A549 treated with Hydrocortisone at 1 μM for 4 hours (cell line): Measurements from ENCODE around the gene ZNF598. TPM values are rescaled to one million over a fixed set of nuclear protein-coding genes. Genes with fewer than 3 reads are reported as not detected.

Experiments
- total RNA-seq: library from RNA; stranded (reverse); fragments of 200-300 nt; extraction: Qiagen RNA extraction; gene quantifications from 5 replicates; pipeline ENCODE4 v1.2.3, GENCODE V29; 2022

Gene ZNF598
- total RNA-seq, result 53.2 to 59.8 TPM (median 55.6 TPM) in 5 replicates

GRCh38 chr16:2009791-2010510 lies at the start of gene ZNF598:
Gene ZNF598 (minus strand): TSS chr16:2009821.

GRCh38 chr16:2047330-2048115 lies 37.9 kb upstream of the ZNF598 start, which contains the start of the genes NTHL1 and TSC2:
Gene NTHL1 (minus strand): TSS chr16:2047834. CDS start chr16:2047823, 11 bp downstream.
Gene TSC2 (plus strand): TSS chr16:2047985. CDS start chr16:2048616, 631 bp downstream.

GRCh38 chr16:2026461-2027023 lies 16.9 kb upstream of the ZNF598 start, which contains the start of gene NHERF2:
Gene NHERF2 (plus strand): TSS chr16:2026902. CDS start chr16:2027006, 104 bp downstream.

GRCh38 chr16:2019518-2019920 lies 9.9 kb upstream of the ZNF598 start, which contains the start of gene NPW:
Gene NPW (plus strand): TSS chr16:2019785.

GRCh38 chr16:1989209-1990100 lies 20.2 kb downstream of the ZNF598 start, which contains the start of gene SYNGR3:
Gene SYNGR3 (plus strand): TSS chr16:1989970. CDS start chr16:1990103, 133 bp downstream.

GRCh38 chr16:1983544-1984346 lies 25.9 kb downstream of the ZNF598 start, which contains the start of gene GFER:
Gene GFER (plus strand): TSS chr16:1984193. CDS start chr16:1984219, 26 bp downstream.

GRCh38 chr16:1981398-1981836 lies 28.2 kb downstream of the ZNF598 start, which contains the start of gene NOXO1:
Gene NOXO1 (minus strand): TSS chr16:1981469. CDS start chr16:1981179, 290 bp downstream.

GRCh38 chr16:1971796-1972489 lies 37.7 kb downstream of the ZNF598 start, which contains the start of gene TBL3:
Gene TBL3 (plus strand): TSS chr16:1972053. CDS start chr16:1972165, 112 bp downstream.

GRCh38 chr16:1966460-1966859 lies 43.2 kb downstream of the ZNF598 start, which contains the start of gene RNF151:
Gene RNF151 (plus strand): TSS chr16:1966856. CDS start chr16:1966882, 26 bp downstream.

GRCh38 chr16:1964506-1965395 lies 44.9 kb downstream of the ZNF598 start, which contains the start of gene RPS2:
Gene RPS2 (minus strand): TSS chr16:1964826. CDS start chr16:1964625, 201 bp downstream.

GRCh38 chr16:1959269-1960039 lies 50.2 kb downstream of the ZNF598 start, which contains the start of gene NDUFB10:
Gene NDUFB10 (plus strand): TSS chr16:1959538. CDS start chr16:1959625, 87 bp downstream.

Other genes with a start within 250 kb of the ZNF598 start
- gene NME3, start 238.3 kb downstream of the ZNF598 start, total RNA-seq, result 26.6 to 61.2 TPM (median 60.2 TPM) in 5 replicates
- gene EME2, start 237.0 kb downstream of the ZNF598 start, total RNA-seq, result 7.3 to 10.3 TPM (median 10.0 TPM) in 5 replicates
- 152 to 264 TPM (median 244 TPM) in 5 replicates for gene MRPS34, start 236.7 kb downstream of the ZNF598 start, total RNA-seq
- 17.7 to 28.2 TPM (median 24.7 TPM) in 5 replicates for gene SPSB3, start 227.2 kb downstream of the ZNF598 start, total RNA-seq
- gene NUBP2, start 226.9 kb downstream of the ZNF598 start, total RNA-seq, result 57.8 to 83.0 TPM (median 82.4 TPM) in 5 replicates
- 0.06 to 0.21 TPM (median 0.10 TPM) in 4 of 5 replicates, not detected in the other for gene IGFALS, start 216.1 kb downstream of the ZNF598 start, total RNA-seq
- gene HAGH, start 183.0 kb downstream of the ZNF598 start, total RNA-seq, result 60.7 to 69.0 TPM (median 64.0 TPM) in 5 replicates
- gene FAHD1, start 182.6 kb downstream of the ZNF598 start, total RNA-seq, result 45.5 to 52.7 TPM (median 47.8 TPM) in 5 replicates
- gene MEIOB, start 137.7 kb downstream of the ZNF598 start, total RNA-seq, result 1.1 to 1.6 TPM (median 1.3 TPM) in 5 replicates
- gene HS3ST6, start 91.4 kb downstream of the ZNF598 start, total RNA-seq, result 0.83 to 2.1 TPM (median 1.8 TPM) in 5 replicates
- 33.7 to 43.6 TPM (median 40.0 TPM) in 5 replicates for gene MSRB1, start 66.6 kb downstream of the ZNF598 start, total RNA-seq
- gene RPL3L, start 55.1 kb downstream of the ZNF598 start, total RNA-seq, result 0.10 TPM in 1 of 5 replicates, not detected in the others
- gene NDUFB10, start 50.3 kb downstream of the ZNF598 start, total RNA-seq, result 245 to 283 TPM (median 249 TPM) in 5 replicates
- 3,439 to 5,329 TPM (median 5,152 TPM) in 5 replicates for gene RPS2, start 45.0 kb downstream of the ZNF598 start, total RNA-seq
- gene RNF151, start 43.0 kb downstream of the ZNF598 start, total RNA-seq, result 0.14 TPM in 1 of 5 replicates, not detected in the others
- 32.4 to 40.8 TPM (median 37.5 TPM) in 5 replicates for gene TBL3, start 37.8 kb downstream of the ZNF598 start, total RNA-seq
- 0.17 to 0.29 TPM (median 0.20 TPM) in 5 replicates for gene NOXO1, start 28.4 kb downstream of the ZNF598 start, total RNA-seq
- gene GFER, start 25.6 kb downstream of the ZNF598 start, total RNA-seq, result 25.6 to 46.4 TPM (median 39.9 TPM) in 5 replicates
- 5.7 to 8.9 TPM (median 7.9 TPM) in 5 replicates for gene SYNGR3, start 19.9 kb downstream of the ZNF598 start, total RNA-seq
- 0.40 to 1.3 TPM (median 0.85 TPM) in 5 replicates for gene NPW, start 10.0 kb upstream of the ZNF598 start, total RNA-seq
- gene NHERF2, start 17.1 kb upstream of the ZNF598 start, total RNA-seq, result 49.8 to 63.3 TPM (median 62.7 TPM) in 5 replicates
- 37.0 to 48.3 TPM (median 45.0 TPM) in 5 replicates for gene NTHL1, start 38.0 kb upstream of the ZNF598 start, total RNA-seq
- 33.2 to 41.6 TPM (median 39.4 TPM) in 5 replicates for gene TSC2, start 38.2 kb upstream of the ZNF598 start, total RNA-seq
- gene PKD1, start 126.1 kb upstream of the ZNF598 start, total RNA-seq, result 42.8 to 51.1 TPM (median 46.6 TPM) in 5 replicates
- gene RAB26, start 138.8 kb upstream of the ZNF598 start, total RNA-seq, result 2.5 to 4.5 TPM (median 3.5 TPM) in 5 replicates
- gene TRAF7, start 146.0 kb upstream of the ZNF598 start, total RNA-seq, result 43.6 to 52.2 TPM (median 48.9 TPM) in 5 replicates
- gene CASKIN1, start 186.8 kb upstream of the ZNF598 start, total RNA-seq, result 0.36 to 1.3 TPM (median 0.64 TPM) in 5 replicates
- 40.9 to 53.8 TPM (median 47.3 TPM) in 5 replicates for gene MLST8, start 195.6 kb upstream of the ZNF598 start, total RNA-seq
- gene BRICD5, start 201.0 kb upstream of the ZNF598 start, total RNA-seq, result 3.7 to 4.9 TPM (median 4.6 TPM) in 5 replicates
- gene PGP, start 205.0 kb upstream of the ZNF598 start, total RNA-seq, result 14.8 to 33.1 TPM (median 32.4 TPM) in 5 replicates
- 19.8 to 26.0 TPM (median 22.9 TPM) in 5 replicates for gene E4F1, start 213.8 kb upstream of the ZNF598 start, total RNA-seq
- 0.48 to 1.4 TPM (median 1.2 TPM) in 5 replicates for gene DNASE1L2, start 226.6 kb upstream of the ZNF598 start, total RNA-seq
- gene ECI1, start 241.8 kb upstream of the ZNF598 start, total RNA-seq, result 48.0 to 92.1 TPM (median 87.9 TPM) in 5 replicates